ENCODE data around the gene SNRNP35.
"Not testable (repeated sequence)": the region's sequence is repeated elsewhere in the genome, so short reads cannot be mapped to it uniquely, and the experiment has no call there.

SNRNP35 gene

GRCh38 chr12:123474485-123475245 lies 16.7 kb downstream of the SNRNP35 start:
- H3K4me3 ChIP-seq (ENCODE audit: low read depth in 1 of 2, low read length in 2 of 2), result no peak overlapping the region
- H3K27ac ChIP-seq (ENCODE audit: low read depth, low read length), result no peak overlapping the region
- H3K9ac ChIP-seq (ENCODE audit: low read depth in 1 of 2, low read length in 2 of 2), result no peak overlapping the region
- H3K27me3 ChIP-seq (ENCODE audit: control insufficient read depth in 1 of 2, insufficient read depth in 2 of 2, low read length in 2 of 2), result no peaks in the 10 kb centered on the region
- H3K4me1 ChIP-seq (ENCODE audit: control insufficient read depth in 1 of 2, insufficient read depth in 2 of 2, low read length in 2 of 2), result peaks cover 0 to 4% of the 10 kb centered on the region in 2 donors
- no peaks in the 10 kb centered on the region for H3K9me3 ChIP-seq (ENCODE audit: control insufficient read depth in 1 of 2, low read length in 2 of 2)
- H3K36me3 ChIP-seq (ENCODE audit: control insufficient read depth in 1 of 2, insufficient read depth in 2 of 2, low read length in 2 of 2), result peaks cover 11 to 20% of the 10 kb centered on the region in 2 donors

DNA sequence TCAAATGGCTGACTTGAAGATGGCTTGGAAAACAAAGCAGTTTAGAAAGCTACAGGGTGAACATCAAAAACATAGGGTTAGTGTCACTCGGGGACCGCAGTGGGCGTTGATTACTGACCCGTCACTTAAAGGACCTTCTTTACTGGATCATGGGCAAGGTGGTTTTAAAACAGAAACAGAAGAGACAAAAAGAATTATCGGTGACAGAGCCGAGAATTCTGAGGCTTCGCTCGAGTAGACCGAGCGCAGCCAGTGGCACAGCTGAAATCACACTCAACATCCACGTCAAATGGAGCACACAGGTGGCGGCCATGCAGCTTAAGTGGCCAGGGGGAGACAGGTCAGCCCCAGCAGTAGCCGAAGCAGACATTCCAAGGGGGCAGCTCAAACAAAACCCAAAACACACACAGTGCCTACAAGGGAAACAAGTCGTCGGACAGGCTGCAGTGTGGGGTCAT lies 17.3 kb downstream of the SNRNP35 start:
- Histone ChIP-seq H3K9ac (ENCODE audit: low read depth in 1 of 2, low read length in 2 of 2) (no peak overlapping the region), H3K36me3 (ENCODE audit: control insufficient read depth in 1 of 2, insufficient read depth in 2 of 2, low read length in 2 of 2) (peaks cover 11 to 20% of the 10 kb centered on the region in 2 donors), H3K4me3 (ENCODE audit: low read depth in 1 of 2, low read length in 2 of 2) (no peak overlapping the region), H3K27ac (ENCODE audit: low read depth, low read length) (no peak overlapping the region), H3K4me1 (ENCODE audit: control insufficient read depth in 1 of 2, insufficient read depth in 2 of 2, low read length in 2 of 2) (peaks cover 0 to 5% of the 10 kb centered on the region in 2 donors), H3K27me3 (ENCODE audit: control insufficient read depth in 1 of 2, insufficient read depth in 2 of 2, low read length in 2 of 2) (no peaks in the 10 kb centered on the region), H3K9me3 (ENCODE audit: control insufficient read depth in 1 of 2, low read length in 2 of 2) (no peaks in the 10 kb centered on the region)

DNA sequence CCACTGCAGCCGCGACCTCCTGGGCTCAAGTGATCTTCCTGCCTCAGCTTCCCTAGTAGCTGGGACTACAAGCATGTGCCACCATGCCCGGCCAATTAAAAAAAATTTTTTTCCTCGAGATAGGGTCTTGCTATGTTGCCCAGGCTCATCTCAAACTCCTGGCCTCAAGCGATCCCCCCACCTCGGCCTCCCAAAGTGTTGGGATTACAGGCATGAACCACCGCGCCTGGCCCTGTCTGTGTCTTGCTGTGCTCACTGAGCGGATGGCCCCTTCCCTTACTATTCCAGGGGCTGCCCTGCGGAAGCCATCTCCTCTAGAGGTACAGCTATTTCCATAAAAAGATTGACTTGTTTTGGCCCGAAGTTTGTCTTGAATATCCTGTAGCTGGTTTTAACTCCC lies 20.1 kb downstream of the SNRNP35 start:
- H3K9ac ChIP-seq (ENCODE audit: low read depth in 1 of 2, low read length in 2 of 2), result no peak overlapping the region
- no peak overlapping the region for H3K27ac ChIP-seq (ENCODE audit: low read depth, low read length)
- H3K36me3 ChIP-seq (ENCODE audit: control insufficient read depth in 1 of 2, insufficient read depth in 2 of 2, low read length in 2 of 2), result no peaks in the 10 kb centered on the region
- H3K9me3 ChIP-seq (ENCODE audit: control insufficient read depth in 1 of 2, low read length in 2 of 2), result no peaks in the 10 kb centered on the region
- peaks cover 0 to 5% of the 10 kb centered on the region in 2 donors for H3K4me1 ChIP-seq (ENCODE audit: control insufficient read depth in 1 of 2, insufficient read depth in 2 of 2, low read length in 2 of 2)
- H3K4me3 ChIP-seq (ENCODE audit: low read depth in 1 of 2, low read length in 2 of 2), result no peak overlapping the region
- no peaks in the 10 kb centered on the region for H3K27me3 ChIP-seq (ENCODE audit: control insufficient read depth in 1 of 2, insufficient read depth in 2 of 2, low read length in 2 of 2)

DNA sequence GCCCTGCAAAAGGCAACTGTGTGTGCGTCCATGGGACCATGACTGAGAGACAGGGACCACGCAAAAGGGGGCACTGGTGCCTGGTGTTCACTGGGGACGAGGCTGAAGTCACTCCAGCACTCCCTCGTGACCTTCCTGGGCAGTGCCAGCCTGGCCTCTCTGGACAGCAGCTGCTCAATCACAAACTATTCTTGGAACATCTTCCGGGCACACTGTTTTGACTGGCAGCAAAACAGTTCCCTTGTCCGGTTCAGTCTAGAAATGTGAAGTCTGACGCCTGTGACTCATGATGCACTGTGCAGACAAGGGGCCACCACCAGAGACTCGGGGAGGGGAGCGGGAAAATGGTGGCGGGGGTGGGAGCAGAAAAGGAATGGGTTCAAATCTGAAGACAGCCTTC lies 20.8 kb downstream of the SNRNP35 start:
- Histone ChIP-seq H3K9me3 (ENCODE audit: control insufficient read depth in 1 of 2, low read length in 2 of 2) (no peaks in the 10 kb centered on the region), H3K9ac (ENCODE audit: low read depth in 1 of 2, low read length in 2 of 2) (no peak overlapping the region), H3K4me1 (ENCODE audit: control insufficient read depth in 1 of 2, insufficient read depth in 2 of 2, low read length in 2 of 2) (peaks cover 0 to 5% of the 10 kb centered on the region in 2 donors), H3K36me3 (ENCODE audit: control insufficient read depth in 1 of 2, insufficient read depth in 2 of 2, low read length in 2 of 2) (peaks cover 0 to 2% of the 10 kb centered on the region in 2 donors), H3K27ac (ENCODE audit: low read depth, low read length) (no peak overlapping the region), H3K4me3 (ENCODE audit: low read depth in 1 of 2, low read length in 2 of 2) (no peak overlapping the region), H3K27me3 (ENCODE audit: control insufficient read depth in 1 of 2, insufficient read depth in 2 of 2, low read length in 2 of 2) (no peaks in the 10 kb centered on the region)

- Histone ChIP-seq H3K4me3 (ENCODE audit: low read depth in 1 of 2, low read length in 2 of 2) (peak overlapping the region; percentile 7 to 31), H3K9ac (ENCODE audit: low read depth in 1 of 2, low read length in 2 of 2) (peak overlapping the region; percentile 22 to 31), H3K4me1 (ENCODE audit: control insufficient read depth in 1 of 2, insufficient read depth in 2 of 2, low read length in 2 of 2) (peaks cover 0 to 5% of the 10 kb centered on the region in 2 donors), H3K9me3 (ENCODE audit: control insufficient read depth in 1 of 2, low read length in 2 of 2) (no peaks in the 10 kb centered on the region), H3K27me3 (ENCODE audit: control insufficient read depth in 1 of 2, insufficient read depth in 2 of 2, low read length in 2 of 2) (no peaks in the 10 kb centered on the region), H3K27ac (ENCODE audit: low read depth, low read length) (peak overlapping the region; percentile 30), H3K36me3 (ENCODE audit: control insufficient read depth in 1 of 2, insufficient read depth in 2 of 2, low read length in 2 of 2) (peaks cover 0 to 3% of the 10 kb centered on the region in 2 donors)
Measured at GRCh38 chr12:123479442-123480180, 21.7 kb downstream of the SNRNP35 start.

DNA sequence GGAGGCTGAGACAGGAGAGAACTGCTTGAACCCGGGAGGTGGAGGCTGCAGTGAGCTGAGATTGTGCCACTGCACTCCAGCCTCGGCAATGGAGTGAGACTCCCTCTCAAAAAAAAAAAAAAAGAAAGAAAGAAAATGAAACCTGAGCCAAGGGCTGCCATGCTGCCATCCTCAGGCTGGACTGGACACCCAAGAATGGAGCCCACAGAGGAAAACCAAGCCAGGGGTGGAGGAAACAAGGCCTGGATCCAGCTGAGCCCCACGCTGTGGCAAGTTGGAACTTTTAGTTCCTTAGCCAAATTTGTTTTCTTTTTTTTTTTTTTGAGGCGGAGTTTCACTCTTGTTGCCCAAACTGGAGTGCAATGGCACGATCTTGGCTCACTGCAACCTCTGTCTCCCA lies 23.3 kb downstream of the SNRNP35 start:
- H3K4me1 ChIP-seq (ENCODE audit: control insufficient read depth in 1 of 2, insufficient read depth in 2 of 2, low read length in 2 of 2); H3K27ac ChIP-seq (ENCODE audit: low read depth, low read length); H3K27me3 ChIP-seq (ENCODE audit: control insufficient read depth in 1 of 2, insufficient read depth in 2 of 2, low read length in 2 of 2); H3K9ac ChIP-seq (ENCODE audit: low read depth in 1 of 2, low read length in 2 of 2); H3K4me3 ChIP-seq (ENCODE audit: low read depth in 1 of 2, low read length in 2 of 2); H3K9me3 ChIP-seq (ENCODE audit: control insufficient read depth in 1 of 2, low read length in 2 of 2); H3K36me3 ChIP-seq (ENCODE audit: control insufficient read depth in 1 of 2, insufficient read depth in 2 of 2, low read length in 2 of 2): not testable (repeated sequence)

DNA sequence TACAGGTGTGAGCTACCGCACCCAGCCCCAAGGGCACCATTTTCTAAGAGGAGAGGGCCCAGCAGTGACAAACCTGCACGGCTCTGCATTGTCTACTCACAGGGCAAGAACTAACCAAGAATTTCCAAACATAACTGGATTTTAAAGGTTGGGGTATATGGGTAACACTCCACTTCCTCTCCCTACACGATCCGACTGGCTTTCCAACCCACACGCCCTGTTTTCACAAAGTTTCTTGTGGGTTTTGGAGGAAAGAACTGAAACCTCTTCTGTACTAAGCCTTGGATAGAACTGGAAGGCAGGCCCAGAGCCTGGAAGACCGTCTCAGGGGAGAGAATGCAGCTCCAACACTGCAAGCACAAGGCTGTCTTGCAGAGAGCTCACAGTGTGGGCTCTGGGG lies 24.9 kb downstream of the SNRNP35 start:
- Histone ChIP-seq H3K9me3 (ENCODE audit: control insufficient read depth in 1 of 2, low read length in 2 of 2) (no peaks in the 10 kb centered on the region), H3K4me1 (ENCODE audit: control insufficient read depth in 1 of 2, insufficient read depth in 2 of 2, low read length in 2 of 2) (peaks cover 0 to 5% of the 10 kb centered on the region in 2 donors), H3K27me3 (ENCODE audit: control insufficient read depth in 1 of 2, insufficient read depth in 2 of 2, low read length in 2 of 2) (no peaks in the 10 kb centered on the region), H3K9ac (ENCODE audit: low read depth in 1 of 2, low read length in 2 of 2) (no peak overlapping the region), H3K36me3 (ENCODE audit: control insufficient read depth in 1 of 2, insufficient read depth in 2 of 2, low read length in 2 of 2) (peaks cover 0 to 3% of the 10 kb centered on the region in 2 donors), H3K4me3 (ENCODE audit: low read depth in 1 of 2, low read length in 2 of 2) (no peak overlapping the region), H3K27ac (ENCODE audit: low read depth, low read length) (no peak overlapping the region)

DNA sequence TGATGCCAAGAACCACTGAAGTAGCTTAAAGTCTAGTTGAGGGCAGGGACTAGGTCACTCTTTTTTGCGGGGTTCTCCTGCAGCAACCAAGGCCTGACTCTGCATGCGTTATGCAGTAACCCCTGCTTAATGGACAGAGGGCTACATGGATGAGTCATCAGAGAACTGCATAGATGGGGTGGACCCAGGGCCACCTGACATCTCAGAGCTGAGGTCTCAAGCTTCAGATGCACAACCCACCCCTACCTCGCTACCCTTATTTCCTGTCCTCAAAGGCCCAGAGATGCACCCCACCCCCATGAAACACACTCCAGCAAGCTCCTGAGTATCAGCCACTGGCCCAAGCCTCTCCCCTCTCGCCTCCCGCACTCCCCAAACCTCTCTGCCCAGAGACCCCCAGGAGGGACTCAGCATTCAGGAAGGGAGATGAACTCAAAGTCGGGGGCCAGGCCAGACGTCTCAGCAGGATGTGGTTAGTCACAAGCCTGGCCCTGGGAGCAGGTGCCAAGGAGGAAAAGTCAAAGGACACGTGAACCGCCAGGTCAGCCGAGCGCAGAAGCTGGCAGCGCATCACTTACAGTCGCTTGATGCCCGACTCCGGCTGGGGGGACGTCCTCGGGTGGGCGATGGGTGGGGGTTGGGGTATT lies 25.8 kb downstream of the SNRNP35 start:
- Histone ChIP-seq H3K9me3 (ENCODE audit: control insufficient read depth in 1 of 2, low read length in 2 of 2) (no peaks in the 10 kb centered on the region), H3K4me1 (ENCODE audit: control insufficient read depth in 1 of 2, insufficient read depth in 2 of 2, low read length in 2 of 2) (peaks cover 0 to 5% of the 10 kb centered on the region in 2 donors), H3K4me3 (ENCODE audit: low read depth in 1 of 2, low read length in 2 of 2) (no peak overlapping the region), H3K27me3 (ENCODE audit: control insufficient read depth in 1 of 2, insufficient read depth in 2 of 2, low read length in 2 of 2) (no peaks in the 10 kb centered on the region), H3K27ac (ENCODE audit: low read depth, low read length) (no peak overlapping the region), H3K9ac (ENCODE audit: low read depth in 1 of 2, low read length in 2 of 2) (no peak overlapping the region), H3K36me3 (ENCODE audit: control insufficient read depth in 1 of 2, insufficient read depth in 2 of 2, low read length in 2 of 2) (peaks cover 0 to 3% of the 10 kb centered on the region in 2 donors)

DNA sequence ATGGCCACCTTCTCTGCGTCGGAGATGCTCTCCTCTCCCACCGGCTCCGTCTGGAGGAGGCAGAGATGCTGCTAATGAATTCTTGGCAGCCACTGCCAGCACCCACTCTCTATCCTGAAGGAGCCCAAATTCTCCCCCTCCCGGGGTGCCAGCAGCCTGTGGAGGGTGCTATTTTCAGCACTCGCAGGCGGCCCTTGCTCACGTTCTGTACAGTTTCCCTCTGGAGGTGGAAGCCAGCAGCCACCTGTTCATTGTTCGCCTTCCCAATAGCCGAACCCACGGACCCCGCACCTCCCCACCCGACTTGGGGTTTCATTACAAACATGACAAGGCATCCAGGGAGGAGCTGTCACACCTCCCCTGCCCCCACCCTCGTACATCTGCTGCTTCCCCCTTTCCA lies 27.8 kb downstream of the SNRNP35 start:
- peaks cover 0 to 3% of the 10 kb centered on the region in 2 donors for H3K36me3 ChIP-seq (ENCODE audit: control insufficient read depth in 1 of 2, insufficient read depth in 2 of 2, low read length in 2 of 2)
- H3K4me3 ChIP-seq (ENCODE audit: low read depth in 1 of 2, low read length in 2 of 2), result no peak overlapping the region
- no peak overlapping the region for H3K9ac ChIP-seq (ENCODE audit: low read depth in 1 of 2, low read length in 2 of 2)
- H3K27me3 ChIP-seq (ENCODE audit: control insufficient read depth in 1 of 2, insufficient read depth in 2 of 2, low read length in 2 of 2), result no peaks in the 10 kb centered on the region
- H3K9me3 ChIP-seq (ENCODE audit: control insufficient read depth in 1 of 2, low read length in 2 of 2), result no peaks in the 10 kb centered on the region
- no peaks in the 10 kb centered on the region for H3K4me1 ChIP-seq (ENCODE audit: control insufficient read depth in 1 of 2, insufficient read depth in 2 of 2, low read length in 2 of 2)
- no peak overlapping the region for H3K27ac ChIP-seq (ENCODE audit: low read depth, low read length)

DNA sequence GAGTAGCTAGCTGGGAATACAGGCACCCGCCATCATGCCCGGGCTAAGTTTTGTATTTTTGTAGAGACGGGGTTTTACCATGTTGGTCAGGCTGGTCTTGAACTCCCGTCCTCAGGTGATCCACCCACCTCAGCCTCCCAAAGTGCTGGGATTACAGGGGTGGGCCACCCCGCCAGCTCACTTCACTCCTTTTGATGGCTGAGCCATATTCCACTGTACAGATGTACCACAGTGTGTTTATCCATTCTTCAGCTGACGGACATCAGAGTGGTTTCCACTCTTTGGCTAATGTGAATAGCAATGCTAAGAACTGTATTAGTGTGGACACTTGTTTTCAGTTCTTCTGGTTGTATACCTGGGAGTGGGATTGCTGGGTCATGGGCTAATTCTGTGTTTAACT lies 29.5 kb downstream of the SNRNP35 start:
- Histone ChIP-seq H3K27me3 (ENCODE audit: control insufficient read depth in 1 of 2, insufficient read depth in 2 of 2, low read length in 2 of 2) (no peaks in the 10 kb centered on the region), H3K9ac (ENCODE audit: low read depth in 1 of 2, low read length in 2 of 2) (no peak overlapping the region), H3K36me3 (ENCODE audit: control insufficient read depth in 1 of 2, insufficient read depth in 2 of 2, low read length in 2 of 2) (peaks cover 0 to 3% of the 10 kb centered on the region in 2 donors), H3K4me3 (ENCODE audit: low read depth in 1 of 2, low read length in 2 of 2) (no peak overlapping the region), H3K9me3 (ENCODE audit: control insufficient read depth in 1 of 2, low read length in 2 of 2) (no peaks in the 10 kb centered on the region), H3K27ac (ENCODE audit: low read depth, low read length) (no peak overlapping the region), H3K4me1 (ENCODE audit: control insufficient read depth in 1 of 2, insufficient read depth in 2 of 2, low read length in 2 of 2) (no peaks in the 10 kb centered on the region)

All from duodenal mucosa (tissue), 2 donors.